Stimulated activated naive B cell treated with anti-CD40 and anti-IgM and Interleukin-4, amounts not matched to agents 10 μg/mL and 1 μg/mL and 100 μg/mL, for 72 hours (primary cell): ENCODE data around the gene CSNK1G3.

Experiments
- ATAC-seq, 2 donors: fragments of 150-1000 bp; cut with Tn5 transposase; replicated peaks; 2 replicates each; pipeline ENCODE4 v1.10.0; 2021; ENCODE audit warnings: moderate library complexity in 1 of 2
- DNase-seq: peaks from one replicate; pipeline ENCODE4 v3.0.0; 2021
- H3K27ac Mint-ChIP-seq: one replicate; pipeline ENCODE4 v1.8.0; 2022; ENCODE audit warnings: mild to moderate bottlenecking, mixed read lengths
- H3K27me3 Mint-ChIP-seq, 2 donors: one replicate each; pipeline ENCODE4 v1.8.0; 2022; ENCODE audit warnings: mixed read lengths in 2 of 2
- H3K36me3 Mint-ChIP-seq, 2 donors: one replicate each; pipeline ENCODE4 v1.8.0; 2022; ENCODE audit warnings: mixed read lengths in 2 of 2, mild to moderate bottlenecking in 1 of 2
- H3K4me1 Mint-ChIP-seq, 2 donors: one replicate each; pipeline ENCODE4 v1.8.0; 2022; ENCODE audit warnings: mixed read lengths in 2 of 2, mild to moderate bottlenecking in 1 of 2
- H3K4me3 Mint-ChIP-seq, 2 donors: one replicate each; pipeline ENCODE4 v1.8.0; 2022; ENCODE audit warnings: mild to moderate bottlenecking in 2 of 2, mixed read lengths in 2 of 2, moderate library complexity in 1 of 2
- H3K9me3 Mint-ChIP-seq, 2 donors: one replicate each; pipeline ENCODE4 v1.8.0; 2022; ENCODE audit warnings: mixed read lengths in 2 of 2, mild to moderate bottlenecking in 1 of 2

Gene CSNK1G3

GRCh38 chr5:123528065-123528464 lies 16.1 kb downstream of the CSNK1G3 start:
- ATAC-seq (no peak), DNase-seq (no peak)
- Mint-ChIP-seq H3K4me3 (no peak overlapping the region), H3K27me3 (no peaks in the 10 kb centered on the region), H3K4me1 (peaks cover 31 to 49% of the 10 kb centered on the region in 2 donors), H3K27ac (no peak overlapping the region), H3K36me3 (peaks cover 2 to 17% of the 10 kb centered on the region in 2 donors), H3K9me3 (peaks cover 3 to 8% of the 10 kb centered on the region in 2 donors)

- H3K27me3 Mint-ChIP-seq, result no peaks in the 10 kb centered on the region
- no peak for ATAC-seq
- H3K9me3 Mint-ChIP-seq, result peaks cover 3 to 8% of the 10 kb centered on the region in 2 donors
- peaks cover 2 to 17% of the 10 kb centered on the region in 2 donors for H3K36me3 Mint-ChIP-seq
- DNase-seq, result no peak
- H3K27ac Mint-ChIP-seq, result no peak overlapping the region
- peaks cover 27 to 51% of the 10 kb centered on the region in 2 donors for H3K4me1 Mint-ChIP-seq
- H3K4me3 Mint-ChIP-seq, result no peak overlapping the region
Measured at GRCh38 chr5:123528878-123529277, 16.9 kb downstream of the CSNK1G3 start.

- Mint-ChIP-seq H3K27ac (no peak overlapping the region), H3K4me1 (peaks cover 18 to 47% of the 10 kb centered on the region in 2 donors), H3K9me3 (peaks cover 3 to 8% of the 10 kb centered on the region in 2 donors), H3K36me3 (peaks cover under 1 to 13% of the 10 kb centered on the region in 2 donors), H3K27me3 (no peaks in the 10 kb centered on the region), H3K4me3 (no peak overlapping the region)
- ATAC-seq, result no peak
- no peak for DNase-seq
Measured at GRCh38 chr5:123530728-123531127, 18.8 kb downstream of the CSNK1G3 start.

- ATAC-seq (no peak), DNase-seq (no peak)
- Mint-ChIP-seq H3K9me3 (peaks cover 0 to 2% of the 10 kb centered on the region in 2 donors), H3K36me3 (peaks cover 8 to 9% of the 10 kb centered on the region in 2 donors), H3K4me1 (peaks cover 29 to 57% of the 10 kb centered on the region in 2 donors), H3K4me3 (no peak overlapping the region), H3K27me3 (no peaks in the 10 kb centered on the region), H3K27ac (no peak overlapping the region)
Measured at GRCh38 chr5:123535648-123536047, 23.7 kb downstream of the CSNK1G3 start.

GRCh38 chr5:123537256-123537655 lies 25.3 kb downstream of the CSNK1G3 start:
- Mint-ChIP-seq H3K4me3 (no peak overlapping the region), H3K27ac (no peak overlapping the region)
- ATAC-seq, result no peak

GRCh38 chr5:123537845-123538244 lies 25.9 kb downstream of the CSNK1G3 start:
- Mint-ChIP-seq H3K4me1 (peaks cover 33 to 76% of the 10 kb centered on the region in 2 donors), H3K4me3 (no peak overlapping the region), H3K27me3 (no peaks in the 10 kb centered on the region), H3K36me3 (peaks cover 9 to 16% of the 10 kb centered on the region in 2 donors), H3K9me3 (peaks cover 0 to 2% of the 10 kb centered on the region in 2 donors), H3K27ac (no peak overlapping the region)
- no peak for ATAC-seq
- no peak for DNase-seq

More at GRCh38 chr5:123537256-123537655, 25.3 kb downstream of the CSNK1G3 start:
- no peaks in the 10 kb centered on the region for H3K27me3 Mint-ChIP-seq
- peaks cover 0 to 2% of the 10 kb centered on the region in 2 donors for H3K9me3 Mint-ChIP-seq
- peaks cover 29 to 71% of the 10 kb centered on the region in 2 donors for H3K4me1 Mint-ChIP-seq
- no peak for DNase-seq
- peaks cover 9 to 16% of the 10 kb centered on the region in 2 donors for H3K36me3 Mint-ChIP-seq

- DNase-seq (no peak), ATAC-seq (no peak)
- no peaks in the 10 kb centered on the region for H3K27me3 Mint-ChIP-seq
- peak overlapping the region; percentile 80 for H3K27ac Mint-ChIP-seq
- H3K4me3 Mint-ChIP-seq, result no peak overlapping the region
- H3K9me3 Mint-ChIP-seq, result peaks cover 0 to 2% of the 10 kb centered on the region in 2 donors
- peaks cover 9 to 16% of the 10 kb centered on the region in 2 donors for H3K36me3 Mint-ChIP-seq
- peaks cover 41 to 80% of the 10 kb centered on the region in 2 donors for H3K4me1 Mint-ChIP-seq
Measured at GRCh38 chr5:123538670-123539459, 26.9 kb downstream of the CSNK1G3 start.

GRCh38 chr5:123540534-123540933 lies 28.6 kb downstream of the CSNK1G3 start:
- no peak for DNase-seq
- Mint-ChIP-seq H3K9me3 (peaks cover 0 to 2% of the 10 kb centered on the region in 2 donors), H3K4me1 (peaks cover 44 to 76% of the 10 kb centered on the region in 2 donors), H3K27me3 (no peaks in the 10 kb centered on the region), H3K4me3 (peak overlapping the region in 1 of 2 donors; percentile 32), H3K36me3 (peaks cover 12 to 18% of the 10 kb centered on the region in 2 donors), H3K27ac (no peak overlapping the region)
- no peak for ATAC-seq

- DNase-seq, result no peak
- peak overlapping the region; percentile 79 for H3K27ac Mint-ChIP-seq
- no peak overlapping the region for H3K4me3 Mint-ChIP-seq
Measured at GRCh38 chr5:123543438-123543837, 31.5 kb downstream of the CSNK1G3 start.

GRCh38 chr5:123545506-123545905 lies 33.5 kb downstream of the CSNK1G3 start:
- Mint-ChIP-seq H3K4me3 (no peak overlapping the region), H3K36me3 (peaks cover 9 to 20% of the 10 kb centered on the region in 2 donors), H3K27ac (no peak overlapping the region), H3K9me3 (peaks cover 0 to 3% of the 10 kb centered on the region in 2 donors), H3K4me1 (peaks cover 33 to 69% of the 10 kb centered on the region in 2 donors), H3K27me3 (no peaks in the 10 kb centered on the region)
- no peak for DNase-seq
- no peak for ATAC-seq

More at GRCh38 chr5:123543438-123543837, 31.5 kb downstream of the CSNK1G3 start:
- Mint-ChIP-seq H3K27me3 (no peaks in the 10 kb centered on the region), H3K9me3 (no peaks in the 10 kb centered on the region), H3K4me1 (peaks cover 33 to 68% of the 10 kb centered on the region in 2 donors), H3K36me3 (peaks cover 8 to 12% of the 10 kb centered on the region in 2 donors)
- ATAC-seq, result peak in 1 of 2 donors; percentile 20

GRCh38 chr5:123546657-123547056 lies 34.7 kb downstream of the CSNK1G3 start:
- peaks cover 33 to 61% of the 10 kb centered on the region in 2 donors for H3K4me1 Mint-ChIP-seq
- peak overlapping the region; percentile 56 for H3K27ac Mint-ChIP-seq
- no peaks in the 10 kb centered on the region for H3K27me3 Mint-ChIP-seq
- peaks cover 8 to 15% of the 10 kb centered on the region in 2 donors for H3K36me3 Mint-ChIP-seq
- DNase-seq (no peak), ATAC-seq (no peak)
- peaks cover 0 to 3% of the 10 kb centered on the region in 2 donors for H3K9me3 Mint-ChIP-seq
- H3K4me3 Mint-ChIP-seq, result no peak overlapping the region

- Mint-ChIP-seq H3K9me3 (peaks cover 0 to 3% of the 10 kb centered on the region in 2 donors), H3K4me1 (peaks cover 21 to 41% of the 10 kb centered on the region in 2 donors), H3K36me3 (peaks cover 8 to 12% of the 10 kb centered on the region in 2 donors), H3K4me3 (peak overlapping the region; percentile 62 to 67), H3K27me3 (no peaks in the 10 kb centered on the region), H3K27ac (peak overlapping the region; percentile 94)
- ATAC-seq (peak; percentile 99 to 100), DNase-seq (peak; percentile 78)
Measured at GRCh38 chr5:123549256-123549904, 37.4 kb downstream of the CSNK1G3 start.

GRCh38 chr5:123554601-123555000 lies 42.6 kb downstream of the CSNK1G3 start:
- Mint-ChIP-seq H3K9me3 (peaks cover 0 to 3% of the 10 kb centered on the region in 2 donors), H3K4me3 (no peak overlapping the region), H3K27me3 (no peaks in the 10 kb centered on the region), H3K4me1 (peaks cover 16 to 52% of the 10 kb centered on the region in 2 donors), H3K36me3 (peaks cover 17 to 23% of the 10 kb centered on the region in 2 donors), H3K27ac (peak overlapping the region; percentile 25)
- no peak for ATAC-seq
- no peak for DNase-seq

- Mint-ChIP-seq H3K9me3 (no peaks in the 10 kb centered on the region), H3K27ac (no peak overlapping the region), H3K4me1 (peaks cover 24 to 54% of the 10 kb centered on the region in 2 donors), H3K27me3 (no peaks in the 10 kb centered on the region), H3K4me3 (no peak overlapping the region), H3K36me3 (peaks cover 25 to 35% of the 10 kb centered on the region in 2 donors)
- no peak for DNase-seq
- no peak for ATAC-seq
Measured at GRCh38 chr5:123557907-123558306, 45.9 kb downstream of the CSNK1G3 start.
